Measurements from ENCODE around the gene GLT8D1. TPM values are rescaled to one million over a fixed set of nuclear protein-coding genes. Genes with fewer than 3 reads are reported as not detected.
A peak's percentile ranks its signal among the peaks of the same experiment; 100 is the strongest.

GLT8D1 gene
- total and polyA plus RNA-seq, 2 of the 13 experiments (the other 11 are each of a cell fraction or from before 2014, with no cell fraction given) = 110 to 121 TPM

- POLR2A ChIA-PET = no interaction called here
- FAIRE-seq (peak; percentile 36), DNase-seq (ENCODE audit: low spot score) (no peak), ATAC-seq (no peak)
- no TSS peak for BruUV-seq (replicated peaks)
- no peak overlapping the region for H2AFZ ChIP-seq (ENCODE audit: low read length)
- H3K79me2 ChIP-seq (ENCODE audit: insufficient read depth, low read length) = no peaks in the 10 kb centered on the region
- peaks cover 10 to 48% of the 10 kb centered on the region in 2 experiments for H3K36me3 ChIP-seq (replicated peaks in 1 of 2; ENCODE audit: control insufficient read depth in 1 of 2, insufficient read depth in 2 of 2, low read length in 2 of 2)
- no peak overlapping the region for H3K9ac ChIP-seq (ENCODE audit: insufficient read depth, low read depth, low read length)
- H3K4me3 ChIP-seq (replicated peaks in 1 of 3; ENCODE audit: insufficient read depth in 1 of 3, low read depth in 2 of 3, low read length in 3 of 3) = no peak overlapping the region
- H3K4me2 ChIP-seq (ENCODE audit: low read depth, low read length) = no peak overlapping the region
- peaks cover 30% of the 10 kb centered on the region for H3K4me1 ChIP-seq (ENCODE audit: insufficient read depth, low read length)
- no peak for TF ChIP-seq ZNF589 (CRISPR knock-in tag; conservative IDR thresholded peaks at IDR 0.05)
- TF ChIP-seq RARA (CRISPR knock-in tag; IDR thresholded peaks at IDR 0.05) = no peak
- TF ChIP-seq HNF4A (CRISPR knock-in tag; IDR thresholded peaks at IDR 0.05) = peak; percentile 42; the same call in 1 of the 2 replicates
- TF ChIP-seq ISL2 (CRISPR knock-in tag; IDR thresholded peaks at IDR 0.05) = no peak
- CTCF ChIA-PET (ENCODE audit: low intra/inter-chr PET ratio, low total read pairs) = no interaction called here
- H3K9me3 ChIP-seq (ENCODE audit: low read length) = no peaks in the 10 kb centered on the region
- intact Hi-C loops (cut with micrococcal nuclease; ENCODE audit: unreplicated experiment) = loop anchor here (10.0 kb wide), 1 partner anchor 335 kb away; no protein-coding TSS in a partner anchor
- in situ Hi-C loops (cut with HindIII; ENCODE audit: extremely low pct_ligation_motif_present, low pct_unique_long_range_greater_than_20kb) = no loop called here
- peak overlapping the region; percentile 27 for H3K27ac ChIP-seq (ENCODE audit: extremely low read length, insufficient read depth, low read length)
- H3K27me3 ChIP-seq (ENCODE audit: control insufficient read depth in 1 of 2, insufficient read depth in 2 of 2, low read length in 2 of 2) = no peaks in the 10 kb centered on the region
- H4K20me1 ChIP-seq (ENCODE audit: insufficient read depth, low read length) = no peaks in the 10 kb centered on the region
- WGBS (ENCODE audit: low lambda C conversion rate) = 11% methylated on average over 1 of the region's 1 CpG
Observed at GRCh38 chr3:52739730-52740129, 34.1 kb upstream of the GLT8D1 start.

GRCh38 chr3:52733256-52733891 lies 27.8 kb upstream of the GLT8D1 start:
- H3K9ac ChIP-seq (ENCODE audit: insufficient read depth, low read depth, low read length) = no peak overlapping the region
- peaks cover 8 to 45% of the 10 kb centered on the region in 2 experiments; a peak in 4 of 5 replicates for H3K36me3 ChIP-seq (replicated peaks in 1 of 2; ENCODE audit: control insufficient read depth in 1 of 2, insufficient read depth in 2 of 2, low read length in 2 of 2)
- ChIA-PET CTCF (ENCODE audit: low intra/inter-chr PET ratio, low total read pairs) (no interaction called here), POLR2A (no interaction called here)
- no peak overlapping the region for H3K27ac ChIP-seq (ENCODE audit: extremely low read length, insufficient read depth, low read length)
- no peaks in the 10 kb centered on the region for H3K79me2 ChIP-seq (ENCODE audit: insufficient read depth, low read length)
- H3K27me3 ChIP-seq (ENCODE audit: control insufficient read depth in 1 of 2, insufficient read depth in 2 of 2, low read length in 2 of 2) = no peaks in the 10 kb centered on the region
- DNase-seq (ENCODE audit: low spot score) (no peak), FAIRE-seq (peak; percentile 44), ATAC-seq (no peak)
- in situ Hi-C loops (cut with HindIII; ENCODE audit: extremely low pct_ligation_motif_present, low pct_unique_long_range_greater_than_20kb) (no loop called here), intact Hi-C loops (cut with micrococcal nuclease; ENCODE audit: unreplicated experiment) (no loop called here)
- H3K9me3 ChIP-seq (ENCODE audit: low read length) = peaks cover 2% of the 10 kb centered on the region; the same call in 1 of the 2 replicates
- H3K4me1 ChIP-seq (ENCODE audit: insufficient read depth, low read length) = no peaks in the 10 kb centered on the region
- 92% methylated on average over 10 of the region's 10 CpGs for WGBS (ENCODE audit: low lambda C conversion rate)
- no peak for TF ChIP-seq EED (CRISPR knock-in tag; IDR thresholded peaks at IDR 0.05)
- no peak overlapping the region for H2AFZ ChIP-seq (ENCODE audit: low read length)
- H3K4me2 ChIP-seq (ENCODE audit: low read depth, low read length) = no peak overlapping the region
- no peaks in the 10 kb centered on the region for H4K20me1 ChIP-seq (ENCODE audit: insufficient read depth, low read length)
- H3K4me3 ChIP-seq (replicated peaks in 1 of 3; ENCODE audit: insufficient read depth in 1 of 3, low read depth in 2 of 3, low read length in 3 of 3) = no peak overlapping the region
- BruUV-seq (replicated peaks) = no TSS peak

Measured in HepG2 (cell line).